H9 (cell line): ENCODE data around the gene WDR4. TPM values are rescaled to one million over a fixed set of nuclear protein-coding genes. Genes with fewer than 3 reads are reported as not detected.

Experiments
- DNase-seq: peaks from one replicate; pipeline ENCODE4 v3.0.0-alpha.2; 2017
- H2AFZ ChIP-seq: one replicate; pipeline ENCODE4 v1.6.1; 2013; ENCODE audit warnings: mild to moderate bottlenecking, low read length, control low read depth, moderate library complexity
- H2AK5ac ChIP-seq: 2 replicates; pipeline ENCODE4 v1.6.1; 2013; ENCODE audit warnings: low read length, control low read depth, mixed read lengths; ENCODE audit not compliant: insufficient read length
- H2BK120ac ChIP-seq: one replicate; pipeline ENCODE4 v1.6.1; 2013; ENCODE audit warnings: low read depth, mild to moderate bottlenecking, low read length, control low read depth, inconsistent platforms; ENCODE audit not compliant: poor library complexity, severe bottlenecking
- H2BK12ac ChIP-seq: 2 replicates; pipeline ENCODE4 v1.6.1; 2013; ENCODE audit warnings: low read length, control low read depth, mixed read lengths, low read depth; ENCODE audit not compliant: insufficient read length
- H2BK15ac ChIP-seq: 2 replicates; pipeline ENCODE4 v1.6.1; 2013; ENCODE audit warnings: low read depth, low read length, control low read depth
- H2BK20ac ChIP-seq: one replicate; pipeline ENCODE4 v1.6.1; 2013; ENCODE audit warnings: low read depth, mild to moderate bottlenecking, low read length, control low read depth, inconsistent platforms; ENCODE audit not compliant: poor library complexity, severe bottlenecking
- H2BK5ac ChIP-seq: 2 replicates; pipeline ENCODE4 v1.6.1; 2013; ENCODE audit warnings: low read length, control low read depth, mixed read lengths; ENCODE audit not compliant: insufficient read length
- H3K14ac ChIP-seq: 2 replicates; pipeline ENCODE4 v1.6.1; 2013; ENCODE audit warnings: low read length, control low read depth; ENCODE audit not compliant: insufficient read depth
- H3K18ac ChIP-seq: 2 replicates; pipeline ENCODE4 v1.6.1; 2013; ENCODE audit warnings: low read depth, mild to moderate bottlenecking, mixed read lengths, low read length, control low read depth; ENCODE audit not compliant: insufficient read length
- H3K23ac ChIP-seq: 2 replicates; pipeline ENCODE4 v1.6.1; 2013; ENCODE audit warnings: low read length, control low read depth, mixed read lengths, low read depth; ENCODE audit not compliant: insufficient read length
- H3K23me2 ChIP-seq: 2 replicates; pipeline ENCODE4 v1.6.1; 2013; ENCODE audit warnings: low read depth, mild to moderate bottlenecking, mixed read lengths, low read length, control low read depth; ENCODE audit not compliant: insufficient read length, poor library complexity, severe bottlenecking
- H3K27ac ChIP-seq: 2 replicates; pipeline ENCODE4 v1.5.1; 2013; ENCODE audit warnings: low read length, control low read depth, mixed read lengths, low read depth; ENCODE audit not compliant: insufficient read length
- H3K27me3 ChIP-seq: 2 replicates; pipeline ENCODE4 v1.6.1; 2013; ENCODE audit warnings: low read length, control low read depth, inconsistent platforms; ENCODE audit not compliant: insufficient read depth
- H3K4ac ChIP-seq: 2 replicates; pipeline ENCODE4 v1.6.1; 2013; ENCODE audit warnings: low read depth, mild to moderate bottlenecking, control low read depth, inconsistent platforms, low read length, moderate library complexity
- H3K4me1 ChIP-seq: 2 replicates; pipeline ENCODE4 v1.6.1; 2013; ENCODE audit warnings: low read length, control low read depth, inconsistent platforms; ENCODE audit not compliant: insufficient read depth
- H3K4me2 ChIP-seq: 2 replicates; pipeline ENCODE4 v1.6.1; 2013; ENCODE audit warnings: low read length, control low read depth, mixed read lengths; ENCODE audit not compliant: insufficient read length, insufficient read depth
- H3K56ac ChIP-seq: 2 replicates; pipeline ENCODE4 v1.6.1; 2013; ENCODE audit warnings: low read depth, mild to moderate bottlenecking, mixed read lengths, low read length, control low read depth; ENCODE audit not compliant: insufficient read length
- H3K79me1 ChIP-seq: 2 replicates; pipeline ENCODE4 v1.6.1; 2013; ENCODE audit warnings: low read depth, mild to moderate bottlenecking, moderate library complexity, low read length, control low read depth, inconsistent platforms; ENCODE audit not compliant: insufficient read depth, poor library complexity, severe bottlenecking
- H3K79me2 ChIP-seq: 2 replicates; pipeline ENCODE4 v1.6.1; 2013; ENCODE audit warnings: low read length, control low read depth, inconsistent platforms; ENCODE audit not compliant: insufficient read depth
- H3K9ac ChIP-seq: 2 replicates; pipeline ENCODE4 v1.6.1; 2013; ENCODE audit warnings: low read length, control low read depth, mixed read lengths; ENCODE audit not compliant: insufficient read length; ENCODE audit errors: extremely low read depth
- H3K9me3 ChIP-seq: one replicate; pipeline ENCODE4 v1.6.1; 2013; ENCODE audit warnings: low read depth, low read length, inconsistent platforms; ENCODE audit not compliant: control insufficient read depth
- H3T11ph ChIP-seq: one replicate; pipeline ENCODE4 v1.6.1; 2013; ENCODE audit warnings: mild to moderate bottlenecking, low read length, control low read depth, inconsistent platforms
- H4K20me1 ChIP-seq: one replicate; pipeline ENCODE4 v1.6.1; 2013; ENCODE audit not compliant: control insufficient read depth, insufficient read length, insufficient read depth
- H4K5ac ChIP-seq: 2 replicates; pipeline ENCODE4 v1.6.1; 2013; ENCODE audit warnings: low read depth, mild to moderate bottlenecking, mixed read lengths, low read length, control low read depth; ENCODE audit not compliant: insufficient read length
- H4K8ac ChIP-seq: replicated peaks from 2 replicates; pipeline ENCODE4 v1.6.1; 2013; ENCODE audit warnings: low read length, control low read depth, mixed read lengths, low read depth; ENCODE audit not compliant: insufficient read length
- H4K91ac ChIP-seq: 2 replicates; pipeline ENCODE4 v1.6.1; 2013; ENCODE audit warnings: low read depth, mild to moderate bottlenecking, moderate library complexity, mixed read lengths, low read length, control low read depth; ENCODE audit not compliant: insufficient read length
- H3K27ac Mint-ChIP-seq, 3 experiments: 2 replicates in 2 of 3; 3 replicates in 1 of 3; pipeline ENCODE4 v1.8.0; 2020 to 2021; ENCODE audit warnings: mixed read lengths in 3 of 3, mild to moderate bottlenecking in 1 of 3, moderate library complexity in 1 of 3
- H3K27me3 Mint-ChIP-seq: 2 replicates; pipeline ENCODE4 v1.8.0; 2021; ENCODE audit warnings: low read depth, mild to moderate bottlenecking, moderate library complexity, mixed read lengths
- H3K36me3 Mint-ChIP-seq, 3 experiments: 2 replicates in 2 of 3; 3 replicates in 1 of 3; pipeline ENCODE4 v1.8.0; 2020 to 2021; ENCODE audit warnings: low read depth in 3 of 3, mixed read lengths in 3 of 3; ENCODE audit not compliant: insufficient read depth in 1 of 3
- H3K4me1 Mint-ChIP-seq, 2 experiments: 2 replicates each; pipeline ENCODE4 v1.8.0; 2020; ENCODE audit warnings: mixed read lengths in 2 of 2
- H3K4me3 Mint-ChIP-seq, 2 experiments: 2 replicates in 1 of 2; 3 replicates in 1 of 2; pipeline ENCODE4 v1.8.0; 2020 to 2021; ENCODE audit warnings: mild to moderate bottlenecking in 2 of 2, mixed read lengths in 2 of 2, moderate library complexity in 1 of 2
- H3K9me3 Mint-ChIP-seq, 2 experiments: 2 replicates in 1 of 2; 3 replicates in 1 of 2; pipeline ENCODE4 v1.8.0; 2020; ENCODE audit warnings: mild to moderate bottlenecking in 2 of 2, mixed read lengths in 2 of 2, moderate library complexity in 1 of 2
- CTCF ChIP-seq: fragments of 200-600 bp; sonication (generic); conservative IDR thresholded peaks from 3 replicates; pipeline ENCODE4 v1.8.0; 2021; ENCODE audit warnings: antibody characterized with exemption, mild to moderate bottlenecking
- WGBS: extraction: QIAGEN DNeasy Blood & Tissue Kit; methylation state at CpG from one replicate; pipeline ENCODE4 v1.1.7; 2013; ENCODE audit warnings: missing lambda C conversion rate, low lambda C conversion rate, mixed read lengths; ENCODE audit not compliant: insufficient read length; ENCODE audit errors: extremely low coverage; 5-methylcytosine and 5-hydroxymethylcytosine counted together
- total RNA-seq: library from RNA; stranded (reverse); gene quantifications from 2 replicates; pipeline ENCODE4 v1.2.1, GENCODE V29; 2021

The WDR4 gene
- total RNA-seq, 1 experiment from 2014 or later, result 54.4 TPM

- peaks cover 6 to 16% of the 10 kb centered on the region in 2 experiments; a peak in 3 of 4 replicates for H3K4me1 Mint-ChIP-seq
- no peak for TF ChIP-seq CTCF
- no peak overlapping the region for H2BK120ac ChIP-seq
- H2BK12ac ChIP-seq, result no peak overlapping the region
- H3K14ac ChIP-seq, result no peak overlapping the region
- no peak overlapping the region for H2BK15ac ChIP-seq
- no peak overlapping the region for H3K4ac ChIP-seq
- H4K8ac ChIP-seq, result no peak overlapping the region
- no peaks in the 10 kb centered on the region for H3K4me1 ChIP-seq
- peaks cover 37 to 81% (median 79%) of the 10 kb centered on the region in 3 experiments; a peak in 6 of 7 replicates for H3K36me3 Mint-ChIP-seq
- H4K91ac ChIP-seq, result no peak overlapping the region
- H3K4me3 Mint-ChIP-seq, result no peak overlapping the region
- H3K27ac Mint-ChIP-seq, result no peak overlapping the region
- H3K9me3 Mint-ChIP-seq, result no peaks in the 10 kb centered on the region
- H3K18ac ChIP-seq, result no peak overlapping the region
- no peaks in the 10 kb centered on the region; the same call in 1 of the 2 replicates for H3K27me3 Mint-ChIP-seq
- no peak overlapping the region for H3K56ac ChIP-seq
- no peaks in the 10 kb centered on the region for H3K27me3 ChIP-seq
- H2BK20ac ChIP-seq, result no peak overlapping the region
- H3K9ac ChIP-seq, result no peak overlapping the region
- H2AFZ ChIP-seq, result no peak overlapping the region
- H3K23me2 ChIP-seq, result no peaks in the 10 kb centered on the region
- no peak overlapping the region for H3K23ac ChIP-seq
- H3T11ph ChIP-seq, result no peak overlapping the region
- no peak overlapping the region for H4K5ac ChIP-seq
- WGBS, result no CpG with 5 or more reads among the region's 10 CpGs
- peaks cover 3% of the 10 kb centered on the region for H4K20me1 ChIP-seq
- DNase-seq, result no peak
- H3K4me2 ChIP-seq, result no peak overlapping the region
- H2AK5ac ChIP-seq, result no peak overlapping the region
- H3K27ac ChIP-seq, result no peak overlapping the region
- no peaks in the 10 kb centered on the region for H3K9me3 ChIP-seq
- H3K79me1 ChIP-seq, result peaks cover 3% of the 10 kb centered on the region
- H3K79me2 ChIP-seq, result peaks cover 30% of the 10 kb centered on the region
- H2BK5ac ChIP-seq, result no peak overlapping the region
These were observed 18.0 kb downstream of the WDR4 start for GRCh38 chr21:42861311-42861847.
